Tibial nerve (tissue), 3 donors: ENCODE results near the gene RNASE8.

Source experiments
- CTCF ChIP-seq, 5 experiments: fragments of 200-600 bp in 3 of 5; fragments of 450-650 bp in 2 of 5; sonication (generic) in 3 of 5; IDR thresholded peaks; one replicate each; pipeline ENCODE4 v1.5.1; 2016 to 2019; ENCODE audit warnings: antibody characterized with exemption in 5 of 5, mild to moderate bottlenecking in 3 of 5, moderate library complexity in 2 of 5
- POLR2A ChIP-seq, 2 donors: fragments of 450-650 bp; IDR thresholded peaks; one replicate each; pipeline ENCODE4 v1.6.1; 2017; ENCODE audit warnings: antibody characterized with exemption in 2 of 2, mild to moderate bottlenecking in 2 of 2, moderate library complexity in 2 of 2

- TF ChIP-seq CTCF (IDR thresholded peaks at IDR 0.05): no peak
- no peak for TF ChIP-seq POLR2A (IDR thresholded peaks at IDR 0.05)
These were observed 4.2 kb upstream of the RNASE8 start for GRCh38 chr14:21053184-21054122.
